GM23338 (cell line): ENCODE results near the gene ZFX. TPM values are rescaled to one million over a fixed set of nuclear protein-coding genes. Genes with fewer than 3 reads are reported as not detected.

Experiments used
- ATAC-seq: fragments of 200-7000 bp; cut with Tn5 transposase; 3 replicates; pipeline ENCODE4 v1.9.1; 2020
- DNase-seq: peaks from one replicate; pipeline ENCODE4 v3.0.0-alpha.2; 2015; ENCODE audit warnings: low spot score
- H2AFZ ChIP-seq: fragments of 200-600 bp; sonication (generic); 2 replicates; pipeline ENCODE4 v1.8.0; 2016; ENCODE audit warnings: antibody characterized with exemption, mild to moderate bottlenecking, moderate library complexity
- H3F3A ChIP-seq: fragments of 200-600 bp; sonication (generic); replicated peaks from 2 replicates; pipeline ENCODE4 v1.8.0; 2017; ENCODE audit warnings: antibody characterized with exemption, mixed run types, low read depth
- H3K27ac ChIP-seq: fragments of 200-600 bp; sonication (generic); 2 replicates; pipeline ENCODE4 v1.6.1; 2016; ENCODE audit warnings: low read depth
- H3K27me3 ChIP-seq: fragments of 200-600 bp; sonication (generic); 2 replicates; pipeline ENCODE4 v1.8.0; 2016; ENCODE audit warnings: mild to moderate bottlenecking, mixed run types, moderate library complexity; ENCODE audit not compliant: insufficient read depth
- H3K36me3 ChIP-seq: fragments of 200-600 bp; sonication (generic); 2 replicates; pipeline ENCODE4 v1.8.0; 2016; ENCODE audit warnings: mild to moderate bottlenecking; ENCODE audit not compliant: insufficient read depth
- H3K4me1 ChIP-seq: fragments of 200-600 bp; sonication (generic); 2 replicates; pipeline ENCODE4 v1.8.0; 2016; ENCODE audit warnings: mild to moderate bottlenecking, moderate library complexity; ENCODE audit not compliant: insufficient read depth
- H3K4me2 ChIP-seq: fragments of 200-600 bp; sonication (generic); 2 replicates; pipeline ENCODE4 v1.7.1; 2017; ENCODE audit warnings: mixed run types
- H3K4me3 ChIP-seq: fragments of 200-600 bp; sonication (generic); 2 replicates; pipeline ENCODE4 v1.6.1; 2016; ENCODE audit warnings: mixed run types
- H3K79me2 ChIP-seq: fragments of 200-600 bp; sonication (generic); replicated peaks from 2 replicates; pipeline ENCODE4 v1.8.0; 2017; ENCODE audit warnings: mild to moderate bottlenecking; ENCODE audit not compliant: insufficient read depth
- H3K9me2 ChIP-seq: fragments of 200-600 bp; sonication (generic); 2 replicates; pipeline ENCODE4 v1.8.0; 2017; ENCODE audit not compliant: insufficient read depth
- H4K20me1 ChIP-seq: fragments of 200-600 bp; sonication (generic); replicated peaks from 2 replicates; pipeline ENCODE4 v1.8.0; 2017; ENCODE audit warnings: mild to moderate bottlenecking; ENCODE audit not compliant: insufficient read depth
- H3K27ac Mint-ChIP-seq: 2 replicates; pipeline ENCODE4 v1.8.0; 2020; ENCODE audit warnings: inconsistent platforms, mild to moderate bottlenecking, moderate library complexity, mixed read lengths
- H3K27me3 Mint-ChIP-seq: 3 replicates; pipeline ENCODE4 v1.8.0; 2022; ENCODE audit warnings: low read depth, mild to moderate bottlenecking, moderate library complexity, mixed read lengths, inconsistent platforms; ENCODE audit not compliant: insufficient read depth, poor library complexity
- H3K36me3 Mint-ChIP-seq: 3 replicates; pipeline ENCODE4 v1.8.0; 2021; ENCODE audit warnings: low read depth, mild to moderate bottlenecking, inconsistent platforms, moderate library complexity, mixed read lengths
- H3K4me1 Mint-ChIP-seq: 3 replicates; pipeline ENCODE4 v1.8.0; 2020; ENCODE audit warnings: mild to moderate bottlenecking, inconsistent platforms, mixed read lengths
- H3K4me3 Mint-ChIP-seq: 3 replicates; pipeline ENCODE4 v1.8.0; 2021; ENCODE audit warnings: moderate library complexity, mild to moderate bottlenecking, inconsistent platforms, mixed read lengths
- H3K9me3 Mint-ChIP-seq: 3 replicates; pipeline ENCODE4 v1.8.0; 2020; ENCODE audit warnings: moderate library complexity, mild to moderate bottlenecking, inconsistent platforms, mixed read lengths
- CREB1 ChIP-seq: fragments of 250-450 bp; sonication (Bioruptor Pico); IDR thresholded peaks from 2 replicates; pipeline ENCODE4 v1.5.0; 2020; ENCODE audit warnings: low read depth, mild to moderate bottlenecking, moderate library complexity
- CTCF ChIP-seq, 2 experiments: fragments of 200-600 bp in 1 of 2; sonication (generic) in 1 of 2; conservative IDR thresholded peaks; 2 replicates each; pipeline versions ENCODE4 v1.5.1 to v1.6.1; 2016 to 2017; ENCODE audit warnings: antibody characterized with exemption in 2 of 2, low read depth in 2 of 2, mild to moderate bottlenecking in 2 of 2, moderate library complexity in 1 of 2
- EZH2 ChIP-seq: fragments of 200-600 bp; sonication (generic); IDR thresholded peaks from one replicate; pipeline ENCODE4 v1.8.0; 2017; ENCODE audit warnings: antibody characterized with exemption, mild to moderate bottlenecking, low read depth; ENCODE audit not compliant: unreplicated experiment
- EZH2phosphoT487 ChIP-seq: fragments of 200-600 bp; sonication (generic); IDR thresholded peaks from one replicate; pipeline ENCODE4 v1.8.1; 2018; ENCODE audit warnings: antibody characterized with exemption; ENCODE audit not compliant: unreplicated experiment
- JUNB ChIP-seq: IDR thresholded peaks from one replicate; pipeline ENCODE4 v1.6.1; 2016; ENCODE audit warnings: antibody characterized with exemption; ENCODE audit not compliant: unreplicated experiment
- POLR2AphosphoS5 ChIP-seq: IDR thresholded peaks from 2 replicates; pipeline ENCODE4 v1.6.1; 2016; ENCODE audit warnings: antibody characterized with exemption, low read depth
- REST ChIP-seq: IDR thresholded peaks from one replicate; pipeline ENCODE4 v1.6.1; 2018; ENCODE audit warnings: antibody characterized with exemption; ENCODE audit not compliant: unreplicated experiment
- STAT1 ChIP-seq: IDR thresholded peaks from one replicate; pipeline ENCODE4 v1.6.1; 2016; ENCODE audit warnings: antibody characterized with exemption; ENCODE audit not compliant: unreplicated experiment
- ZNF114 ChIP-seq: fragments of 250-450 bp; sonication (Bioruptor Pico); IDR thresholded peaks from 2 replicates; pipeline ENCODE4 v1.5.0; 2020; ENCODE audit warnings: mild to moderate bottlenecking, moderate library complexity
- ZNF331 ChIP-seq: fragments of 250-450 bp; sonication (Bioruptor Pico); IDR thresholded peaks from 2 replicates; pipeline ENCODE4 v1.5.0; 2020; ENCODE audit warnings: low read depth, mild to moderate bottlenecking, moderate library complexity
- polyA plus RNA-seq: library from polyadenylated mRNA; unstranded; fragments of >200 nt; fragmentation: Nextera tagmentation; extraction: Ambion mirVana; gene quantifications from 2 replicates; pipeline ENCODE4 v1.2.1, GENCODE V29; 2016
- total RNA-seq: library from RNA; depleted of rRNA; stranded (reverse); fragments of >200 nt; shearing (Covaris generic); gene quantifications from 2 replicates; pipeline ENCODE4 v1.2.3, GENCODE V29; 2014
- TF ChIP-seq, protein P1 (sequence below): fragments of 250-450 bp; sonication (Bioruptor Pico); IDR thresholded peaks from 2 replicates; pipeline ENCODE4 v1.5.0; 2020; ENCODE audit warnings: mild to moderate bottlenecking, moderate library complexity

Gene ZFX
- total and polyA plus RNA-seq, 2 experiments from 2014 or later = 11.0 to 15.4 TPM

DNA sequence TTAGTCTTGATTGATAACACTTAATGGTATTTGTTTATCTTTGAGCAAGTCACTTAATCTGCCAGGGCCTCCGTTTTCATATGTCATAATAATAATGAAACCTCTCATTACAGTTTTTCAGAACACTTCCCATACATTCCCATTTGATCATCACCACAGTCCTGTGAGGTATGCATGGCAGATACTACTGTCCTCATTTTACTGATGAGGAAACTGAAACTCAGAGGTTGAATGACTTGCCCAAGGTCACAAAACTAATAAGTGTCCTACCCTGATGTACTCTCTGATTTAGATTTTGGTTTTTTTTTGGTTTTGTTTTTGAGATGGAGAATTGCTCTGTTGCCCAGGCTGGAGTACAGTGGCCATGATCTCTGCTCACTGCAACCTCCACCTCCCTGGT, 25.7 kb downstream of the ZFX start (continued):
- TF ChIP-seq REST (no peak), JUNB (no peak), EZH2 (no peak), ZNF331 (CRISPR knock-in tag) (no peak), STAT1 (no peak), EZH2phosphoT487 (no peak), ZNF114 (CRISPR knock-in tag) (no peak), CREB1 (CRISPR knock-in tag) (no peak)

GRCh38 chrX:24178441-24178840, 28.9 kb downstream of the ZFX start:
- Mint-ChIP-seq H3K27ac (no peak overlapping the region), H3K4me3 (no peak overlapping the region), H3K36me3 (peaks cover 47% of the 10 kb centered on the region), H3K27me3 (no peaks in the 10 kb centered on the region), H3K9me3 (no peaks in the 10 kb centered on the region), H3K4me1 (no peaks in the 10 kb centered on the region; the same call in 2 of the 3 replicates)
- Histone ChIP-seq H3K4me3 (no peak overlapping the region), H4K20me1 (no peaks in the 10 kb centered on the region), H3K27me3 (no peaks in the 10 kb centered on the region), H3K36me3 (peaks cover 5% of the 10 kb centered on the region; the same call in 1 of the 2 replicates), H2AFZ (no peak overlapping the region), H3K4me1 (no peaks in the 10 kb centered on the region), H3K9me2 (no peaks in the 10 kb centered on the region), H3F3A (no peaks in the 10 kb centered on the region), H3K27ac (no peak overlapping the region), H3K4me2 (no peak overlapping the region), H3K79me2 (peaks cover 46% of the 10 kb centered on the region)
- ATAC-seq = peak; percentile 42; the same call in 2 of the 3 replicates
- no peak for DNase-seq
- TF ChIP-seq, protein P1, sequence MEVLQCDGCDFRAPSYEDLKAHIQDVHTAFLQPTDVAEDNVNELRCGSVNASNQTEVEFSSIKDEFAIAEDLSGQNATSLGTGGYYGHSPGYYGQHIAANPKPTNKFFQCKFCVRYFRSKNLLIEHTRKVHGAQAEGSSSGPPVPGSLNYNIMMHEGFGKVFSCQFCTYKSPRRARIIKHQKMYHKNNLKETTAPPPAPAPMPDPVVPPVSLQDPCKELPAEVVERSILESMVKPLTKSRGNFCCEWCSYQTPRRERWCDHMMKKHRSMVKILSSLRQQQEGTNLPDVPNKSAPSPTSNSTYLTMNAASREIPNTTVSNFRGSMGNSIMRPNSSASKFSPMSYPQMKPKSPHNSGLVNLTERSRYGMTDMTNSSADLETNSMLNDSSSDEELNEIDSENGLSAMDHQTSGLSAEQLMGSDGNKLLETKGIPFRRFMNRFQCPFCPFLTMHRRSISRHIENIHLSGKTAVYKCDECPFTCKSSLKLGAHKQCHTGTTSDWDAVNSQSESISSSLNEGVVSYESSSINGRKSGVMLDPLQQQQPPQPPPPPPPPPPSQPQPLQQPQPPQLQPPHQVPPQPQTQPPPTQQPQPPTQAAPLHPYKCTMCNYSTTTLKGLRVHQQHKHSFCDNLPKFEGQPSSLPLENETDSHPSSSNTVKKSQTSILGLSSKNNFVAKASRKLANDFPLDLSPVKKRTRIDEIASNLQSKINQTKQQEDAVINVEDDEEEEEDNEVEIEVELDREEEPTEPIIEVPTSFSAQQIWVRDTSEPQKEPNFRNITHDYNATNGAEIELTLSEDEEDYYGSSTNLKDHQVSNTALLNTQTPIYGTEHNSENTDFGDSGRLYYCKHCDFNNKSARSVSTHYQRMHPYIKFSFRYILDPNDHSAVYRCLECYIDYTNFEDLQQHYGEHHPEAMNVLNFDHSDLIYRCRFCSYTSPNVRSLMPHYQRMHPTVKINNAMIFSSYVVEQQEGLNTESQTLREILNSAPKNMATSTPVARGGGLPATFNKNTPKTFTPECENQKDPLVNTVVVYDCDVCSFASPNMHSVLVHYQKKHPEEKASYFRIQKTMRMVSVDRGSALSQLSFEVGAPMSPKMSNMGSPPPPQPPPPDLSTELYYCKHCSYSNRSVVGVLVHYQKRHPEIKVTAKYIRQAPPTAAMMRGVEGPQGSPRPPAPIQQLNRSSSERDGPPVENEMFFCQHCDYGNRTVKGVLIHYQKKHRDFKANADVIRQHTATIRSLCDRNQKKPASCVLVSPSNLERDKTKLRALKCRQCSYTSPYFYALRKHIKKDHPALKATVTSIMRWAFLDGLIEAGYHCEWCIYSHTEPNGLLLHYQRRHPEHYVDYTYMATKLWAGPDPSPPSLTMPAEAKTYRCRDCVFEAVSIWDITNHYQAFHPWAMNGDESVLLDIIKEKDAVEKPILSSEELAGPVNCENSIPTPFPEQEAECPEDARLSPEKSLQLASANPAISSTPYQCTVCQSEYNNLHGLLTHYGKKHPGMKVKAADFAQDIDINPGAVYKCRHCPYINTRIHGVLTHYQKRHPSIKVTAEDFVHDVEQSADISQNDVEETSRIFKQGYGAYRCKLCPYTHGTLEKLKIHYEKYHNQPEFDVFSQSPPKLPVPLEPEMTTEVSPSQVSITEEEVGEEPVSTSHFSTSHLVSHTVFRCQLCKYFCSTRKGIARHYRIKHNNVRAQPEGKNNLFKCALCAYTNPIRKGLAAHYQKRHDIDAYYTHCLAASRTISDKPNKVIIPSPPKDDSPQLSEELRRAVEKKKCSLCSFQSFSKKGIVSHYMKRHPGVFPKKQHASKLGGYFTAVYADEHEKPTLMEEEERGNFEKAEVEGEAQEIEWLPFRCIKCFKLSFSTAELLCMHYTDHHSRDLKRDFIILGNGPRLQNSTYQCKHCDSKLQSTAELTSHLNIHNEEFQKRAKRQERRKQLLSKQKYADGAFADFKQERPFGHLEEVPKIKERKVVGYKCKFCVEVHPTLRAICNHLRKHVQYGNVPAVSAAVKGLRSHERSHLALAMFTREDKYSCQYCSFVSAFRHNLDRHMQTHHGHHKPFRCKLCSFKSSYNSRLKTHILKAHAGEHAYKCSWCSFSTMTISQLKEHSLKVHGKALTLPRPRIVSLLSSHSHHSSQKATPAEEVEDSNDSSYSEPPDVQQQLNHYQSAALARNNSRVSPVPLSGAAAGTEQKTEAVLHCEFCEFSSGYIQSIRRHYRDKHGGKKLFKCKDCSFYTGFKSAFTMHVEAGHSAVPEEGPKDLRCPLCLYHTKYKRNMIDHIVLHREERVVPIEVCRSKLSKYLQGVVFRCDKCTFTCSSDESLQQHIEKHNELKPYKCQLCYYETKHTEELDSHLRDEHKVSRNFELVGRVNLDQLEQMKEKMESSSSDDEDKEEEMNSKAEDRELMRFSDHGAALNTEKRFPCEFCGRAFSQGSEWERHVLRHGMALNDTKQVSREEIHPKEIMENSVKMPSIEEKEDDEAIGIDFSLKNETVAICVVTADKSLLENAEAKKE = no peak
- no peak for TF ChIP-seq CREB1 (CRISPR knock-in tag)
- TF ChIP-seq POLR2AphosphoS5 = no peak
- peak; percentile 19 to 36; a peak in 3 of 4 replicates for TF ChIP-seq CTCF (conservative IDR thresholded peaks at IDR 0.05; ENCODE audit: low read depth in 2 of 2)
